Panc1 (cell line): ENCODE results near the gene ZNF692.

Experiments
- TF ChIP-seq, protein P1 (sequence below): fragments of 450-650 bp; IDR thresholded peaks from 2 replicates; pipeline ENCODE4 v1.5.1; 2017; ENCODE audit warnings: mild to moderate bottlenecking
- TF ChIP-seq, protein P2 (sequence below), 2 experiments: IDR thresholded peaks; 2 replicates each; pipeline ENCODE4 v1.6.1; 2011 to 2012; ENCODE audit warnings: low read depth in 2 of 2, control low read depth in 1 of 2, low read length in 1 of 2, mild to moderate bottlenecking in 1 of 2, moderate library complexity in 1 of 2; ENCODE audit not compliant: insufficient read depth in 1 of 2

DNA sequence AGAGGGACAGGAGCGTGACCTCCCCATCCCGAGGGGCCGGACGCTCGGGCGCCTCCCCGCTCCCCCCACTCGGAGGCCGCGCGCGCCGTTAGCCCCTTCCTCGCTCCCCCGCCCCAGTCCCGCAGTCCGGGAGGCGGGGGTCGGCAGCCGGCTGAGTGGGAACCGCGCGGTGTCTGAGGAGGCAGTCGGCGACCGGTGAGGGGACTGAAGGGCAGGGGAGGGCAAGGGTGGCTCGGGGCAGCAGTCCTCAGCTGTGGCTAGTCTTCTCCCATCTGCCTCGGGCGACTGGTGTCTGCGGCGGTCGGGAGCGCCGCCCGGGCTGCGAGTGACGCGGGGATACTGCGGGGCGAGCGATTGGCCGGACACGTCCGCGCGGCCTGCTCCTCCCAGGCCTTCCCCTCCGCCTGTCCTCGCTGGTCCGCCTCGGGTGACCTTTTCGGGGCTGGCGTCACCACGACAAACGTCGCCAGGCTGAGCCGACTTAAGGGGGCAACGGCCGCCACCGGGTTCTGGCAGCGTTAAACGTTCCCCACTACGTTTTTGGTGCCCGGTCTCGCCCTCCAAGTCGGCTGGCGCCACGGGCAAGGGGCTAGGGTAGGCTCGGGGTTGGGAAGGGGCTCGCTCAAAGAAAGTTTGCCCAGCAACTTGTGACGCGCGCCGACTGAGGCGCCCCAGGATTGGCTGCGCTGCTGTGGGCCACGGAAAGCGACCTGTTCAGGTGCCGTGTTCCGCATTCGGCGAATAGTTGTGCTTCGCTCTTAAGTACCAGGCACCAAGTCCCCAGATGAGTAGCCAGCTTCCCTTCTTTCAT, 20.3 kb downstream of the ZNF692 start:
- TF ChIP-seq, protein P1, sequence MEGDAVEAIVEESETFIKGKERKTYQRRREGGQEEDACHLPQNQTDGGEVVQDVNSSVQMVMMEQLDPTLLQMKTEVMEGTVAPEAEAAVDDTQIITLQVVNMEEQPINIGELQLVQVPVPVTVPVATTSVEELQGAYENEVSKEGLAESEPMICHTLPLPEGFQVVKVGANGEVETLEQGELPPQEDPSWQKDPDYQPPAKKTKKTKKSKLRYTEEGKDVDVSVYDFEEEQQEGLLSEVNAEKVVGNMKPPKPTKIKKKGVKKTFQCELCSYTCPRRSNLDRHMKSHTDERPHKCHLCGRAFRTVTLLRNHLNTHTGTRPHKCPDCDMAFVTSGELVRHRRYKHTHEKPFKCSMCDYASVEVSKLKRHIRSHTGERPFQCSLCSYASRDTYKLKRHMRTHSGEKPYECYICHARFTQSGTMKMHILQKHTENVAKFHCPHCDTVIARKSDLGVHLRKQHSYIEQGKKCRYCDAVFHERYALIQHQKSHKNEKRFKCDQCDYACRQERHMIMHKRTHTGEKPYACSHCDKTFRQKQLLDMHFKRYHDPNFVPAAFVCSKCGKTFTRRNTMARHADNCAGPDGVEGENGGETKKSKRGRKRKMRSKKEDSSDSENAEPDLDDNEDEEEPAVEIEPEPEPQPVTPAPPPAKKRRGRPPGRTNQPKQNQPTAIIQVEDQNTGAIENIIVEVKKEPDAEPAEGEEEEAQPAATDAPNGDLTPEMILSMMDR: no peak
- TF ChIP-seq, protein P2, sequence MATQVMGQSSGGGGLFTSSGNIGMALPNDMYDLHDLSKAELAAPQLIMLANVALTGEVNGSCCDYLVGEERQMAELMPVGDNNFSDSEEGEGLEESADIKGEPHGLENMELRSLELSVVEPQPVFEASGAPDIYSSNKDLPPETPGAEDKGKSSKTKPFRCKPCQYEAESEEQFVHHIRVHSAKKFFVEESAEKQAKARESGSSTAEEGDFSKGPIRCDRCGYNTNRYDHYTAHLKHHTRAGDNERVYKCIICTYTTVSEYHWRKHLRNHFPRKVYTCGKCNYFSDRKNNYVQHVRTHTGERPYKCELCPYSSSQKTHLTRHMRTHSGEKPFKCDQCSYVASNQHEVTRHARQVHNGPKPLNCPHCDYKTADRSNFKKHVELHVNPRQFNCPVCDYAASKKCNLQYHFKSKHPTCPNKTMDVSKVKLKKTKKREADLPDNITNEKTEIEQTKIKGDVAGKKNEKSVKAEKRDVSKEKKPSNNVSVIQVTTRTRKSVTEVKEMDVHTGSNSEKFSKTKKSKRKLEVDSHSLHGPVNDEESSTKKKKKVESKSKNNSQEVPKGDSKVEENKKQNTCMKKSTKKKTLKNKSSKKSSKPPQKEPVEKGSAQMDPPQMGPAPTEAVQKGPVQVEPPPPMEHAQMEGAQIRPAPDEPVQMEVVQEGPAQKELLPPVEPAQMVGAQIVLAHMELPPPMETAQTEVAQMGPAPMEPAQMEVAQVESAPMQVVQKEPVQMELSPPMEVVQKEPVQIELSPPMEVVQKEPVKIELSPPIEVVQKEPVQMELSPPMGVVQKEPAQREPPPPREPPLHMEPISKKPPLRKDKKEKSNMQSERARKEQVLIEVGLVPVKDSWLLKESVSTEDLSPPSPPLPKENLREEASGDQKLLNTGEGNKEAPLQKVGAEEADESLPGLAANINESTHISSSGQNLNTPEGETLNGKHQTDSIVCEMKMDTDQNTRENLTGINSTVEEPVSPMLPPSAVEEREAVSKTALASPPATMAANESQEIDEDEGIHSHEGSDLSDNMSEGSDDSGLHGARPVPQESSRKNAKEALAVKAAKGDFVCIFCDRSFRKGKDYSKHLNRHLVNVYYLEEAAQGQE (IDR thresholded peaks at IDR 0.05; ENCODE audit: insufficient read depth in 1 of 2, low read depth in 2 of 2, low read length in 1 of 2): 0 out of 4 replicates have a peak, but pooled peaks of 1 of the 2 experiments have one; percentile 29
